H9 (cell line): ENCODE results near the gene XRN2. TPM values are rescaled to one million over a fixed set of nuclear protein-coding genes. Genes with fewer than 3 reads are reported as not detected.

Experiments used
- DNase-seq: peaks from one replicate; pipeline ENCODE4 v3.0.0-alpha.2; 2017
- H2AFZ ChIP-seq: one replicate; pipeline ENCODE4 v1.6.1; 2013; ENCODE audit warnings: mild to moderate bottlenecking, low read length, control low read depth, moderate library complexity
- H2AK5ac ChIP-seq: 2 replicates; pipeline ENCODE4 v1.6.1; 2013; ENCODE audit warnings: low read length, control low read depth, mixed read lengths; ENCODE audit not compliant: insufficient read length
- H2BK120ac ChIP-seq: one replicate; pipeline ENCODE4 v1.6.1; 2013; ENCODE audit warnings: low read depth, mild to moderate bottlenecking, low read length, control low read depth, inconsistent platforms; ENCODE audit not compliant: poor library complexity, severe bottlenecking
- H2BK12ac ChIP-seq: 2 replicates; pipeline ENCODE4 v1.6.1; 2013; ENCODE audit warnings: low read length, control low read depth, mixed read lengths, low read depth; ENCODE audit not compliant: insufficient read length
- H2BK15ac ChIP-seq: 2 replicates; pipeline ENCODE4 v1.6.1; 2013; ENCODE audit warnings: low read depth, low read length, control low read depth
- H2BK20ac ChIP-seq: one replicate; pipeline ENCODE4 v1.6.1; 2013; ENCODE audit warnings: low read depth, mild to moderate bottlenecking, low read length, control low read depth, inconsistent platforms; ENCODE audit not compliant: poor library complexity, severe bottlenecking
- H2BK5ac ChIP-seq: 2 replicates; pipeline ENCODE4 v1.6.1; 2013; ENCODE audit warnings: low read length, control low read depth, mixed read lengths; ENCODE audit not compliant: insufficient read length
- H3K14ac ChIP-seq: 2 replicates; pipeline ENCODE4 v1.6.1; 2013; ENCODE audit warnings: low read length, control low read depth; ENCODE audit not compliant: insufficient read depth
- H3K18ac ChIP-seq: 2 replicates; pipeline ENCODE4 v1.6.1; 2013; ENCODE audit warnings: low read depth, mild to moderate bottlenecking, mixed read lengths, low read length, control low read depth; ENCODE audit not compliant: insufficient read length
- H3K23ac ChIP-seq: 2 replicates; pipeline ENCODE4 v1.6.1; 2013; ENCODE audit warnings: low read length, control low read depth, mixed read lengths, low read depth; ENCODE audit not compliant: insufficient read length
- H3K23me2 ChIP-seq: 2 replicates; pipeline ENCODE4 v1.6.1; 2013; ENCODE audit warnings: low read depth, mild to moderate bottlenecking, mixed read lengths, low read length, control low read depth; ENCODE audit not compliant: insufficient read length, poor library complexity, severe bottlenecking
- H3K27ac ChIP-seq: 2 replicates; pipeline ENCODE4 v1.5.1; 2013; ENCODE audit warnings: low read length, control low read depth, mixed read lengths, low read depth; ENCODE audit not compliant: insufficient read length
- H3K27me3 ChIP-seq: 2 replicates; pipeline ENCODE4 v1.6.1; 2013; ENCODE audit warnings: low read length, control low read depth, inconsistent platforms; ENCODE audit not compliant: insufficient read depth
- H3K4ac ChIP-seq: 2 replicates; pipeline ENCODE4 v1.6.1; 2013; ENCODE audit warnings: low read depth, mild to moderate bottlenecking, control low read depth, inconsistent platforms, low read length, moderate library complexity
- H3K4me1 ChIP-seq: 2 replicates; pipeline ENCODE4 v1.6.1; 2013; ENCODE audit warnings: low read length, control low read depth, inconsistent platforms; ENCODE audit not compliant: insufficient read depth
- H3K4me2 ChIP-seq: 2 replicates; pipeline ENCODE4 v1.6.1; 2013; ENCODE audit warnings: low read length, control low read depth, mixed read lengths; ENCODE audit not compliant: insufficient read length, insufficient read depth
- H3K56ac ChIP-seq: 2 replicates; pipeline ENCODE4 v1.6.1; 2013; ENCODE audit warnings: low read depth, mild to moderate bottlenecking, mixed read lengths, low read length, control low read depth; ENCODE audit not compliant: insufficient read length
- H3K79me1 ChIP-seq: 2 replicates; pipeline ENCODE4 v1.6.1; 2013; ENCODE audit warnings: low read depth, mild to moderate bottlenecking, moderate library complexity, low read length, control low read depth, inconsistent platforms; ENCODE audit not compliant: insufficient read depth, poor library complexity, severe bottlenecking
- H3K79me2 ChIP-seq: 2 replicates; pipeline ENCODE4 v1.6.1; 2013; ENCODE audit warnings: low read length, control low read depth, inconsistent platforms; ENCODE audit not compliant: insufficient read depth
- H3K9ac ChIP-seq: 2 replicates; pipeline ENCODE4 v1.6.1; 2013; ENCODE audit warnings: low read length, control low read depth, mixed read lengths; ENCODE audit not compliant: insufficient read length; ENCODE audit errors: extremely low read depth
- H3K9me3 ChIP-seq: one replicate; pipeline ENCODE4 v1.6.1; 2013; ENCODE audit warnings: low read depth, low read length, inconsistent platforms; ENCODE audit not compliant: control insufficient read depth
- H3T11ph ChIP-seq: one replicate; pipeline ENCODE4 v1.6.1; 2013; ENCODE audit warnings: mild to moderate bottlenecking, low read length, control low read depth, inconsistent platforms
- H4K20me1 ChIP-seq: one replicate; pipeline ENCODE4 v1.6.1; 2013; ENCODE audit not compliant: control insufficient read depth, insufficient read length, insufficient read depth
- H4K5ac ChIP-seq: 2 replicates; pipeline ENCODE4 v1.6.1; 2013; ENCODE audit warnings: low read depth, mild to moderate bottlenecking, mixed read lengths, low read length, control low read depth; ENCODE audit not compliant: insufficient read length
- H4K8ac ChIP-seq: replicated peaks from 2 replicates; pipeline ENCODE4 v1.6.1; 2013; ENCODE audit warnings: low read length, control low read depth, mixed read lengths, low read depth; ENCODE audit not compliant: insufficient read length
- H4K91ac ChIP-seq: 2 replicates; pipeline ENCODE4 v1.6.1; 2013; ENCODE audit warnings: low read depth, mild to moderate bottlenecking, moderate library complexity, mixed read lengths, low read length, control low read depth; ENCODE audit not compliant: insufficient read length
- H3K27ac Mint-ChIP-seq, 3 experiments: 2 replicates in 2 of 3; 3 replicates in 1 of 3; pipeline ENCODE4 v1.8.0; 2020 to 2021; ENCODE audit warnings: mixed read lengths in 3 of 3, mild to moderate bottlenecking in 1 of 3, moderate library complexity in 1 of 3
- H3K27me3 Mint-ChIP-seq: 2 replicates; pipeline ENCODE4 v1.8.0; 2021; ENCODE audit warnings: low read depth, mild to moderate bottlenecking, moderate library complexity, mixed read lengths
- H3K36me3 Mint-ChIP-seq, 3 experiments: 2 replicates in 2 of 3; 3 replicates in 1 of 3; pipeline ENCODE4 v1.8.0; 2020 to 2021; ENCODE audit warnings: low read depth in 3 of 3, mixed read lengths in 3 of 3; ENCODE audit not compliant: insufficient read depth in 1 of 3
- H3K4me1 Mint-ChIP-seq, 2 experiments: 2 replicates each; pipeline ENCODE4 v1.8.0; 2020; ENCODE audit warnings: mixed read lengths in 2 of 2
- H3K4me3 Mint-ChIP-seq, 2 experiments: 2 replicates in 1 of 2; 3 replicates in 1 of 2; pipeline ENCODE4 v1.8.0; 2020 to 2021; ENCODE audit warnings: mild to moderate bottlenecking in 2 of 2, mixed read lengths in 2 of 2, moderate library complexity in 1 of 2
- H3K9me3 Mint-ChIP-seq, 2 experiments: 2 replicates in 1 of 2; 3 replicates in 1 of 2; pipeline ENCODE4 v1.8.0; 2020; ENCODE audit warnings: mild to moderate bottlenecking in 2 of 2, mixed read lengths in 2 of 2, moderate library complexity in 1 of 2
- WGBS: extraction: QIAGEN DNeasy Blood & Tissue Kit; methylation state at CpG from one replicate; pipeline ENCODE4 v1.1.7; 2013; ENCODE audit warnings: missing lambda C conversion rate, low lambda C conversion rate, mixed read lengths; ENCODE audit not compliant: insufficient read length; ENCODE audit errors: extremely low coverage; 5-methylcytosine and 5-hydroxymethylcytosine counted together
- total RNA-seq: library from RNA; stranded (reverse); gene quantifications from 2 replicates; pipeline ENCODE4 v1.2.1, GENCODE V29; 2021
- TF ChIP-seq, protein P1 (sequence below): fragments of 200-600 bp; sonication (generic); conservative IDR thresholded peaks from 3 replicates; pipeline ENCODE4 v1.8.0; 2021; ENCODE audit warnings: antibody characterized with exemption, mild to moderate bottlenecking

Gene XRN2
- total RNA-seq, 1 experiment from 2014 or later = 96.7 TPM

DNA sequence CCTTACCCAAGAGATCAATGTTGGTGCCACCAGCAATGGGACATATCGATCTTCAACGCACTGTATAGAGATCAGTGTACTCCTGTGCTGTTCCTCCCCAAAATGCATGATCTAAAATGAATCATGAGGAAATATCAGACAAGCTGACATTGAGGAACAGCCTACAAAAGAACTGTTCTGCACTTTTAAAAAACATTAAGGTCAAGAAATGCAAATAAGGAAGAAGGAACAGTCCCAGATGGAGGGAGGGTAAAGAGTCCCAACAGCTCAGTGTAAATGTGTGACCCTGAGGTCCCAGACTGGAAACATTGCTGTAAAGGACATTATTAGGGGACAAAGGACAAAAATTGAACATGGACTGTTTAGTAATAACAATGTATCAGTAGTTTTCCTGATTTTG is 24.3 kb upstream of the XRN2 start:
- TF ChIP-seq, protein P1, sequence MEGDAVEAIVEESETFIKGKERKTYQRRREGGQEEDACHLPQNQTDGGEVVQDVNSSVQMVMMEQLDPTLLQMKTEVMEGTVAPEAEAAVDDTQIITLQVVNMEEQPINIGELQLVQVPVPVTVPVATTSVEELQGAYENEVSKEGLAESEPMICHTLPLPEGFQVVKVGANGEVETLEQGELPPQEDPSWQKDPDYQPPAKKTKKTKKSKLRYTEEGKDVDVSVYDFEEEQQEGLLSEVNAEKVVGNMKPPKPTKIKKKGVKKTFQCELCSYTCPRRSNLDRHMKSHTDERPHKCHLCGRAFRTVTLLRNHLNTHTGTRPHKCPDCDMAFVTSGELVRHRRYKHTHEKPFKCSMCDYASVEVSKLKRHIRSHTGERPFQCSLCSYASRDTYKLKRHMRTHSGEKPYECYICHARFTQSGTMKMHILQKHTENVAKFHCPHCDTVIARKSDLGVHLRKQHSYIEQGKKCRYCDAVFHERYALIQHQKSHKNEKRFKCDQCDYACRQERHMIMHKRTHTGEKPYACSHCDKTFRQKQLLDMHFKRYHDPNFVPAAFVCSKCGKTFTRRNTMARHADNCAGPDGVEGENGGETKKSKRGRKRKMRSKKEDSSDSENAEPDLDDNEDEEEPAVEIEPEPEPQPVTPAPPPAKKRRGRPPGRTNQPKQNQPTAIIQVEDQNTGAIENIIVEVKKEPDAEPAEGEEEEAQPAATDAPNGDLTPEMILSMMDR = no peak
- Mint-ChIP-seq H3K36me3 (no peaks in the 10 kb centered on the region; a peak in 1 of 7 replicates), H3K4me3 (no peak overlapping the region), H3K27me3 (peaks cover 8% of the 10 kb centered on the region), H3K9me3 (no peaks in the 10 kb centered on the region), H3K27ac (no peak overlapping the region; a peak in 1 of 7 replicates), H3K4me1 (no peaks in the 10 kb centered on the region; a peak in 1 of 4 replicates)
- Histone ChIP-seq H4K5ac (no peak overlapping the region), H3K56ac (no peak overlapping the region), H3K79me2 (no peaks in the 10 kb centered on the region), H3K23ac (no peak overlapping the region), H2BK120ac (no peak overlapping the region), H2BK15ac (no peak overlapping the region), H3T11ph (no peak overlapping the region), H4K8ac (no peak overlapping the region), H3K27me3 (no peaks in the 10 kb centered on the region), H4K20me1 (no peaks in the 10 kb centered on the region), H2BK20ac (no peak overlapping the region), H3K14ac (no peak overlapping the region), H2AK5ac (no peak overlapping the region), H3K4me2 (no peak overlapping the region), H3K4ac (no peak overlapping the region), H3K27ac (no peak overlapping the region), H3K79me1 (no peaks in the 10 kb centered on the region), H2BK12ac (no peak overlapping the region), H2BK5ac (no peak overlapping the region), H3K9me3 (no peaks in the 10 kb centered on the region), H4K91ac (no peak overlapping the region), H3K4me1 (no peaks in the 10 kb centered on the region), H3K23me2 (no peaks in the 10 kb centered on the region), H3K18ac (no peak overlapping the region), H2AFZ (no peak overlapping the region), H3K9ac (no peak overlapping the region)
- DNase-seq = no peak
- no CpG with 5 or more reads among the region's 2 CpGs for WGBS
